Activated naive CD4-positive, alpha-beta T cell treated with anti-CD3 and anti-CD28 coated beads, Interleukin-2, amount 50 U/mL, for 72 hours (primary cell): Measurements from ENCODE around the gene QDPR. TPM values are rescaled to one million over a fixed set of nuclear protein-coding genes. Genes with fewer than 3 reads are reported as not detected.
"Not testable (repeated sequence)": the region's sequence is repeated elsewhere in the genome, so short reads cannot be mapped to it uniquely, and the experiment has no call there.

Experiments used
- ATAC-seq, 2 donors: fragments of 150-1000 bp; cut with Tn5 transposase; 2 replicates each; pipeline ENCODE4 v1.10.0; 2021; ENCODE audit warnings: mild to moderate bottlenecking in 2 of 2, moderate library complexity in 2 of 2
- DNase-seq, 2 donors: peaks; one replicate each; pipeline ENCODE4 v3.0.0; 2021 to 2022; ENCODE audit warnings: low spot score in 2 of 2
- H3K27ac Mint-ChIP-seq, 2 donors: one replicate each; pipeline ENCODE4 v1.8.0; 2022; ENCODE audit warnings: mild to moderate bottlenecking in 2 of 2, mixed read lengths in 2 of 2
- H3K36me3 Mint-ChIP-seq, 2 donors: one replicate each; pipeline ENCODE4 v1.8.0; 2022; ENCODE audit warnings: mixed read lengths in 2 of 2
- H3K9me3 Mint-ChIP-seq, 2 donors: one replicate each; pipeline ENCODE4 v1.8.0; 2022; ENCODE audit warnings: mixed read lengths in 2 of 2
- total RNA-seq, 2 donors: library from RNA; stranded (reverse); gene quantifications; one replicate each; pipeline ENCODE4 v1.2.3, GENCODE V29; 2022

Gene QDPR
- total RNA-seq, 2 donors from 2014 or later = 14.8 to 32.2 TPM

- no peak for DNase-seq
- H3K36me3 Mint-ChIP-seq = no peaks in the 10 kb centered on the region
- no peaks in the 10 kb centered on the region for H3K9me3 Mint-ChIP-seq
- H3K27ac Mint-ChIP-seq = no peak overlapping the region
- ATAC-seq = no peak
These were observed 34.0 kb downstream of the QDPR start for GRCh38 chr4:17477774-17478472.

GRCh38 chr4:17476853-17477252 is 35.0 kb downstream of the QDPR start:
- no peaks in the 10 kb centered on the region for H3K9me3 Mint-ChIP-seq
- no peak overlapping the region for H3K27ac Mint-ChIP-seq
- no peaks in the 10 kb centered on the region for H3K36me3 Mint-ChIP-seq
- ATAC-seq (no peak), DNase-seq (no peak)

- no peaks in the 10 kb centered on the region for H3K9me3 Mint-ChIP-seq
- ATAC-seq (no peak), DNase-seq (no peak)
- no peak overlapping the region for H3K27ac Mint-ChIP-seq
- no peaks in the 10 kb centered on the region for H3K36me3 Mint-ChIP-seq
These were observed 36.4 kb downstream of the QDPR start for GRCh38 chr4:17475481-17475880.

- Mint-ChIP-seq H3K36me3 (no peaks in the 10 kb centered on the region), H3K9me3 (no peaks in the 10 kb centered on the region), H3K27ac (no peak overlapping the region)
- no peak for ATAC-seq
- no peak for DNase-seq
These were observed 41.8 kb downstream of the QDPR start for GRCh38 chr4:17469931-17470674.

GRCh38 chr4:17468619-17469221 is 43.2 kb downstream of the QDPR start:
- DNase-seq (no peak), ATAC-seq (no peak)
- Mint-ChIP-seq H3K9me3 (no peaks in the 10 kb centered on the region), H3K36me3 (no peaks in the 10 kb centered on the region), H3K27ac (no peak overlapping the region)

- Mint-ChIP-seq H3K9me3 (peaks cover 0 to 3% of the 10 kb centered on the region in 2 donors), H3K36me3 (no peaks in the 10 kb centered on the region), H3K27ac (no peak overlapping the region)
- no peak for DNase-seq
- ATAC-seq = no peak
These were observed 48.3 kb downstream of the QDPR start for GRCh38 chr4:17463606-17464005.

- ATAC-seq (no peak), DNase-seq (no peak)
- Mint-ChIP-seq H3K9me3 (peaks cover 4 to 6% of the 10 kb centered on the region in 2 donors), H3K27ac (no peak overlapping the region), H3K36me3 (peaks cover 3 to 6% of the 10 kb centered on the region in 2 donors)
These were observed 61.6 kb downstream of the QDPR start for GRCh38 chr4:17450269-17450804.

GRCh38 chr4:17448689-17449088 is 63.2 kb downstream of the QDPR start:
- ATAC-seq = peak in 1 of 2 donors; percentile 79
- Mint-ChIP-seq H3K9me3 (peaks cover 4 to 6% of the 10 kb centered on the region in 2 donors), H3K36me3 (peaks cover 0 to 6% of the 10 kb centered on the region in 2 donors), H3K27ac (no peak overlapping the region)
- no peak for DNase-seq

GRCh38 chr4:17447675-17448298 is 64.1 kb downstream of the QDPR start:
- Mint-ChIP-seq H3K27ac (no peak overlapping the region), H3K36me3 (peaks cover 0 to 6% of the 10 kb centered on the region in 2 donors), H3K9me3 (peaks cover 7 to 13% of the 10 kb centered on the region in 2 donors)
- peak; percentile 93 to 94 for ATAC-seq
- peak in 1 of 2 donors; percentile 59 for DNase-seq

- H3K27ac Mint-ChIP-seq = no peak overlapping the region
- DNase-seq (no peak), ATAC-seq (no peak)
- H3K9me3 Mint-ChIP-seq = peaks cover 4 to 9% of the 10 kb centered on the region in 2 donors
- no peaks in the 10 kb centered on the region for H3K36me3 Mint-ChIP-seq
These were observed 64.8 kb downstream of the QDPR start for GRCh38 chr4:17447056-17447455.

- DNase-seq, H3K9me3 Mint-ChIP-seq, H3K27ac Mint-ChIP-seq, H3K36me3 Mint-ChIP-seq, ATAC-seq: not testable (repeated sequence)
These were observed 69.4 kb downstream of the QDPR start for GRCh38 chr4:17442477-17442876.

GRCh38 chr4:17437396-17437795 is 74.5 kb downstream of the QDPR start:
- Mint-ChIP-seq H3K27ac (no peak overlapping the region), H3K9me3 (peaks cover 0 to 3% of the 10 kb centered on the region in 2 donors), H3K36me3 (no peaks in the 10 kb centered on the region)
- DNase-seq (no peak), ATAC-seq (no peak)

- Mint-ChIP-seq H3K27ac (no peak overlapping the region), H3K9me3 (peaks cover 0 to 3% of the 10 kb centered on the region in 2 donors), H3K36me3 (no peaks in the 10 kb centered on the region)
- no peak for DNase-seq
- ATAC-seq = no peak
These were observed 75.2 kb downstream of the QDPR start for GRCh38 chr4:17436750-17437090.

Other genes with a start within 250 kb of the QDPR start
- not detected for gene CLRN2, start 3.1 kb upstream of the QDPR start, total RNA-seq
- 100 to 1,000 TPM; 115 to 159 TPM for gene LAP3, start 65.1 kb upstream of the QDPR start, total RNA-seq
- gene MED28, start 102.6 kb upstream of the QDPR start, total RNA-seq = 10 to 100 TPM; 54.7 to 71.3 TPM